K562 (cell line): ENCODE results near the gene UQCRH. TPM values are rescaled to one million over a fixed set of nuclear protein-coding genes. Genes with fewer than 3 reads are reported as not detected.
A peak's percentile ranks its signal among the peaks of the same experiment; 100 is the strongest.

Experiments used
- CCAR2 ChIP-seq: fragments of 200-400 bp; formaldehyde crosslinking; IDR thresholded peaks from 2 replicates; pipeline ENCODE4 v1.6.1; 2017; ENCODE audit warnings: mild to moderate bottlenecking, low read depth, low read length
- CTBP1 ChIP-seq: fragments of 450-650 bp; IDR thresholded peaks from 2 replicates; pipeline ENCODE4 v1.6.1; 2016; ENCODE audit warnings: borderline replicate concordance
- EP400 ChIP-seq: fragments of 450-650 bp; IDR thresholded peaks from 2 replicates; pipeline ENCODE4 v1.6.1; 2017; ENCODE audit warnings: antibody characterized with exemption, mild to moderate bottlenecking, moderate library complexity
- FOXA3 ChIP-seq, 2 experiments: fragments of 450-650 bp in 1 of 2; sonication (generic) in 1 of 2; formaldehyde crosslinking; IDR thresholded peaks in 1 of 2; conservative IDR thresholded peaks in 1 of 2; 2 replicates each; pipeline versions ENCODE4 v1.4.0 to v1.8.0; 2020 to 2022; ENCODE audit warnings: mild to moderate bottlenecking in 2 of 2, missing genetic modification reagents in 1 of 2
- HOXB6 ChIP-seq: fragments of 250-450 bp; sonication (Bioruptor Pico); IDR thresholded peaks from 2 replicates; pipeline ENCODE4 v1.5.1; 2022; ENCODE audit warnings: mild to moderate bottlenecking, borderline replicate concordance
- MAZ ChIP-seq, 2 experiments: fragments of 450-650 bp in 1 of 2; sonication (generic) in 1 of 2; formaldehyde crosslinking; IDR thresholded peaks in 1 of 2; conservative IDR thresholded peaks in 1 of 2; 2 replicates each; pipeline versions ENCODE4 v1.4.0 to v1.5.0; 2020; ENCODE audit warnings: mild to moderate bottlenecking in 1 of 2, missing genetic modification reagents in 1 of 2
- TEAD1 ChIP-seq, 2 experiments: fragments of 450-650 bp in 1 of 2; sonication (generic) in 1 of 2; formaldehyde crosslinking; IDR thresholded peaks; 2 replicates each; pipeline versions ENCODE4 v1.4.0 to v1.8.0; 2020 to 2022; ENCODE audit warnings: mild to moderate bottlenecking in 2 of 2, missing genetic modification reagents in 1 of 2
- ZBTB8A ChIP-seq: fragments of 450-650 bp; IDR thresholded peaks from 2 replicates; pipeline ENCODE4 v1.6.1; 2018; ENCODE audit warnings: mild to moderate bottlenecking, moderate library complexity; ENCODE audit not compliant: partially characterized antibody
- polyA plus RNA-seq, 8 experiments: library from polyadenylated mRNA; depleted of rRNA in 4 of 8; stranded (reverse) in 5 of 8; unstranded in 3 of 8; fragments of >200 nt; fragmentation: Nextera tagmentation in 2 of 8; fragmentation: Illumina TruSeq in 1 of 8; extraction: Ambion mirVana in 2 of 8; extraction: Trizol in 1 of 8; gene quantifications; 2 replicates each; pipeline versions ENCODE4 v1.2.1 to v1.2.3, GENCODE V29; 2011 to 2014; ENCODE audit warnings: inconsistent platforms in 1 of 8, missing spikeins in 1 of 8
- total RNA-seq, 7 experiments: library from RNA; depleted of rRNA in 6 of 7; stranded (reverse); fragments of >200 nt in 6 of 7; fragmentation: Illumina TruSeq in 2 of 7; extraction: Trizol in 2 of 7; gene quantifications; 2 replicates each; pipeline versions ENCODE4 v1.2.1 to v1.2.3, GENCODE V29; 2011 to 2021; ENCODE audit warnings: low replicate concordance in 1 of 7
- TF ChIP-seq, protein P1 (sequence below): fragments of 250-450 bp; sonication (Bioruptor Pico); IDR thresholded peaks from 2 replicates; pipeline ENCODE4 v1.4.0; 2020; ENCODE audit warnings: mild to moderate bottlenecking, moderate library complexity
- TF ChIP-seq, protein P2 (sequence below): sonication (generic); formaldehyde crosslinking; IDR thresholded peaks from 2 replicates; pipeline ENCODE4 v1.8.0; 2022; ENCODE audit warnings: missing genetic modification reagents, mild to moderate bottlenecking, moderate library complexity, borderline replicate concordance
- TF ChIP-seq, protein P3 (sequence below): fragments of 250-450 bp; sonication (Bioruptor Pico); IDR thresholded peaks from 2 replicates; pipeline ENCODE4 v1.8.0; 2021; ENCODE audit warnings: mild to moderate bottlenecking, moderate library complexity
- TF ChIP-seq, protein P4 (sequence below): sonication (generic); formaldehyde crosslinking; IDR thresholded peaks from 2 replicates; pipeline ENCODE4 v1.8.0; 2023; ENCODE audit warnings: missing genetic modification reagents, mild to moderate bottlenecking, borderline replicate concordance

Gene UQCRH
- total and polyA plus RNA-seq, 9 of the 15 experiments (the other 6 are each of a cell fraction or from before 2014, with no cell fraction given), result 1,267 to 5,184 (median 2,410) TPM

DNA sequence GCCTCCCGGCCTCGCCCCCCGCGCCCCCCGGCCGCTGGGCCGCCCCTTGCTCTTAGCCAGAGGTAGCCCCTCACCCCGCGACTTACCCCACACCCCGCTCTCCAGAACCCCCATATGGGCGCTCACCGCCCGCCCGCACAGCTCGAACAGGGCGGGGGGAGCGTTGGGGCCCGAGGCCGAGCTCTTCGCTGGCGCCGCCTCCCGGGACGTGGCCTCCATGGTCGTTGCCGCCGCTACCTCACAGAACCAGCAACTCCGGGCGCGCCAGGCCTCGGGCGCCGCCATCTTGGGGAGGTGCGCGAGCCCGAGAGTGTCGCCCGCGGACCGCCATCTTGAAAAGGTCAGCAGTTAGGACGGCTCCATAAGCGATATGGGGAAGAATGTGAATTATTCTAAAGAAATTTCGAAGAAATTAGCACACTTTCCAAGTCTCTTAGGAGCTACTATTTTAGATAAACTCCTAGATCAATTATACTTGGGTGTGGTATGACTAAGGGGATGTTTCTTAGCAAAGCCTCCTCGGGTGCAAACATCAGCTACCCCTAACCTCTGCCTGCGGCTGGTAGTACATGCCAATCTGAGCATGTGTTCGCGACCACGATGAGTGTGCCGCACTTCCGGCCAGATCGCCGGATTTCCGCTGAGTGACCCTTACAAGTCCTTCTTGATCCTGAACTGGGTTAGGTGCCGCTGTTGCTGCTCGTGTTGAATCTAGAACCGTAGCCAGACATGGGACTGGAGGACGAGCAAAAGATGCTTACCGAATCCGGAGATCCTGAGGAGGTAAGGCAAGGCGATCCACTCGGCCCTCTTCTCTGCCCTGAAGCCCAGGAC, at the start of gene UQCRH, which contains the start of gene LRRC41 (continued):
- TF ChIP-seq, protein P1, sequence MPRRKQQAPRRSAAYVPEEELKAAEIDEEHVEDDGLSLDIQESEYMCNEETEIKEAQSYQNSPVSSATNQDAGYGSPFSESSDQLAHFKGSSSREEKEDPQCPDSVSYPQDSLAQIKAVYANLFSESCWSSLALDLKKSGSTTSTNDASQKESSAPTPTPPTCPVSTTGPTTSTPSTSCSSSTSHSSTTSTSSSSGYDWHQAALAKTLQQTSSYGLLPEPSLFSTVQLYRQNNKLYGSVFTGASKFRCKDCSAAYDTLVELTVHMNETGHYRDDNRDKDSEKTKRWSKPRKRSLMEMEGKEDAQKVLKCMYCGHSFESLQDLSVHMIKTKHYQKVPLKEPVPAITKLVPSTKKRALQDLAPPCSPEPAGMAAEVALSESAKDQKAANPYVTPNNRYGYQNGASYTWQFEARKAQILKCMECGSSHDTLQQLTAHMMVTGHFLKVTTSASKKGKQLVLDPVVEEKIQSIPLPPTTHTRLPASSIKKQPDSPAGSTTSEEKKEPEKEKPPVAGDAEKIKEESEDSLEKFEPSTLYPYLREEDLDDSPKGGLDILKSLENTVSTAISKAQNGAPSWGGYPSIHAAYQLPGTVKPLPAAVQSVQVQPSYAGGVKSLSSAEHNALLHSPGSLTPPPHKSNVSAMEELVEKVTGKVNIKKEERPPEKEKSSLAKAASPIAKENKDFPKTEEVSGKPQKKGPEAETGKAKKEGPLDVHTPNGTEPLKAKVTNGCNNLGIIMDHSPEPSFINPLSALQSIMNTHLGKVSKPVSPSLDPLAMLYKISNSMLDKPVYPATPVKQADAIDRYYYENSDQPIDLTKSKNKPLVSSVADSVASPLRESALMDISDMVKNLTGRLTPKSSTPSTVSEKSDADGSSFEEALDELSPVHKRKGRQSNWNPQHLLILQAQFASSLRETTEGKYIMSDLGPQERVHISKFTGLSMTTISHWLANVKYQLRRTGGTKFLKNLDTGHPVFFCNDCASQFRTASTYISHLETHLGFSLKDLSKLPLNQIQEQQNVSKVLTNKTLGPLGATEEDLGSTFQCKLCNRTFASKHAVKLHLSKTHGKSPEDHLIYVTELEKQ (CRISPR knock-in tag), result no peak
- TF ChIP-seq, protein P2, sequence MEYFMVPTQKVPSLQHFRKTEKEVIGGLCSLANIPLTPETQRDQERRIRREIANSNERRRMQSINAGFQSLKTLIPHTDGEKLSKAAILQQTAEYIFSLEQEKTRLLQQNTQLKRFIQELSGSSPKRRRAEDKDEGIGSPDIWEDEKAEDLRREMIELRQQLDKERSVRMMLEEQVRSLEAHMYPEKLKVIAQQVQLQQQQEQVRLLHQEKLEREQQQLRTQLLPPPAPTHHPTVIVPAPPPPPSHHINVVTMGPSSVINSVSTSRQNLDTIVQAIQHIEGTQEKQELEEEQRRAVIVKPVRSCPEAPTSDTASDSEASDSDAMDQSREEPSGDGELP (CRISPR knock-in tag), result peak; percentile 93
- no peak for TF ChIP-seq ZBTB8A
- peak; percentile 63 to 70; a peak in 3 of 4 replicates for TF ChIP-seq TEAD1 (CRISPR knock-in tag; IDR thresholded peaks at IDR 0.05)
- TF ChIP-seq, protein P3, sequence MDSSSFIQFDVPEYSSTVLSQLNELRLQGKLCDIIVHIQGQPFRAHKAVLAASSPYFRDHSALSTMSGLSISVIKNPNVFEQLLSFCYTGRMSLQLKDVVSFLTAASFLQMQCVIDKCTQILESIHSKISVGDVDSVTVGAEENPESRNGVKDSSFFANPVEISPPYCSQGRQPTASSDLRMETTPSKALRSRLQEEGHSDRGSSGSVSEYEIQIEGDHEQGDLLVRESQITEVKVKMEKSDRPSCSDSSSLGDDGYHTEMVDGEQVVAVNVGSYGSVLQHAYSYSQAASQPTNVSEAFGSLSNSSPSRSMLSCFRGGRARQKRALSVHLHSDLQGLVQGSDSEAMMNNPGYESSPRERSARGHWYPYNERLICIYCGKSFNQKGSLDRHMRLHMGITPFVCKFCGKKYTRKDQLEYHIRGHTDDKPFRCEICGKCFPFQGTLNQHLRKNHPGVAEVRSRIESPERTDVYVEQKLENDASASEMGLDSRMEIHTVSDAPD (CRISPR knock-in tag), result no peak
- TF ChIP-seq CTBP1, result peak; percentile 57; the same call in 1 of the 2 replicates
- no peak for TF ChIP-seq HOXB6
- peak; percentile 99 for TF ChIP-seq EP400
- TF ChIP-seq CCAR2, result no peak
- TF ChIP-seq FOXA3 (CRISPR knock-in tag; conservative IDR thresholded peaks at IDR 0.05 in 1 of 2, IDR thresholded peaks at IDR 0.05 in 1 of 2), result no peak
- TF ChIP-seq, protein P4, sequence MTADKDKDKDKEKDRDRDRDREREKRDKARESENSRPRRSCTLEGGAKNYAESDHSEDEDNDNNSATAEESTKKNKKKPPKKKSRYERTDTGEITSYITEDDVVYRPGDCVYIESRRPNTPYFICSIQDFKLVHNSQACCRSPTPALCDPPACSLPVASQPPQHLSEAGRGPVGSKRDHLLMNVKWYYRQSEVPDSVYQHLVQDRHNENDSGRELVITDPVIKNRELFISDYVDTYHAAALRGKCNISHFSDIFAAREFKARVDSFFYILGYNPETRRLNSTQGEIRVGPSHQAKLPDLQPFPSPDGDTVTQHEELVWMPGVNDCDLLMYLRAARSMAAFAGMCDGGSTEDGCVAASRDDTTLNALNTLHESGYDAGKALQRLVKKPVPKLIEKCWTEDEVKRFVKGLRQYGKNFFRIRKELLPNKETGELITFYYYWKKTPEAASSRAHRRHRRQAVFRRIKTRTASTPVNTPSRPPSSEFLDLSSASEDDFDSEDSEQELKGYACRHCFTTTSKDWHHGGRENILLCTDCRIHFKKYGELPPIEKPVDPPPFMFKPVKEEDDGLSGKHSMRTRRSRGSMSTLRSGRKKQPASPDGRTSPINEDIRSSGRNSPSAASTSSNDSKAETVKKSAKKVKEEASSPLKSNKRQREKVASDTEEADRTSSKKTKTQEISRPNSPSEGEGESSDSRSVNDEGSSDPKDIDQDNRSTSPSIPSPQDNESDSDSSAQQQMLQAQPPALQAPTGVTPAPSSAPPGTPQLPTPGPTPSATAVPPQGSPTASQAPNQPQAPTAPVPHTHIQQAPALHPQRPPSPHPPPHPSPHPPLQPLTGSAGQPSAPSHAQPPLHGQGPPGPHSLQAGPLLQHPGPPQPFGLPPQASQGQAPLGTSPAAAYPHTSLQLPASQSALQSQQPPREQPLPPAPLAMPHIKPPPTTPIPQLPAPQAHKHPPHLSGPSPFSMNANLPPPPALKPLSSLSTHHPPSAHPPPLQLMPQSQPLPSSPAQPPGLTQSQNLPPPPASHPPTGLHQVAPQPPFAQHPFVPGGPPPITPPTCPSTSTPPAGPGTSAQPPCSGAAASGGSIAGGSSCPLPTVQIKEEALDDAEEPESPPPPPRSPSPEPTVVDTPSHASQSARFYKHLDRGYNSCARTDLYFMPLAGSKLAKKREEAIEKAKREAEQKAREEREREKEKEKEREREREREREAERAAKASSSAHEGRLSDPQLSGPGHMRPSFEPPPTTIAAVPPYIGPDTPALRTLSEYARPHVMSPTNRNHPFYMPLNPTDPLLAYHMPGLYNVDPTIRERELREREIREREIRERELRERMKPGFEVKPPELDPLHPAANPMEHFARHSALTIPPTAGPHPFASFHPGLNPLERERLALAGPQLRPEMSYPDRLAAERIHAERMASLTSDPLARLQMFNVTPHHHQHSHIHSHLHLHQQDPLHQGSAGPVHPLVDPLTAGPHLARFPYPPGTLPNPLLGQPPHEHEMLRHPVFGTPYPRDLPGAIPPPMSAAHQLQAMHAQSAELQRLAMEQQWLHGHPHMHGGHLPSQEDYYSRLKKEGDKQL (CRISPR knock-in tag), result 0 out of 2 replicates have a peak, but pooled peaks have one; percentile 47
- TF ChIP-seq MAZ (CRISPR knock-in tag; conservative IDR thresholded peaks at IDR 0.05 in 1 of 2, IDR thresholded peaks at IDR 0.05 in 1 of 2), result peak; percentile 63 to 74
